ENCODE results near the gene CLCNKA. TPM values are rescaled to one million over a fixed set of nuclear protein-coding genes. Genes with fewer than 3 reads are reported as not detected.

CLCNKA gene
- total and polyA plus RNA-seq, 2 of the 8 experiments (the other 6 are each of a cell fraction or from before 2014, with no cell fraction given): 0.95 to 2.0 TPM

- DNase-seq (ENCODE audit: low read depth in 1 of 2, low spot score in 2 of 2): no peak
- Histone ChIP-seq H2AK5ac (ENCODE audit: low read depth, low read length) (no peak overlapping the region), H3K4me3 (ENCODE audit: extremely low read depth in 1 of 4, insufficient read depth in 2 of 4, low read depth in 3 of 4, low read length in 4 of 4) (no peak overlapping the region), H2BK20ac (ENCODE audit: low read length) (no peak overlapping the region), H3K23me2 (ENCODE audit: low read depth, low read length) (no peaks in the 10 kb centered on the region; the same call in 1 of the 2 replicates), H3K4ac (replicated peaks; ENCODE audit: insufficient read length, low read depth, low read length) (no peak overlapping the region), H3K36me3 (ENCODE audit: control insufficient read depth in 2 of 4, insufficient read depth in 4 of 4, low read length in 3 of 4) (no peaks in the 10 kb centered on the region), H3K9me3 (ENCODE audit: insufficient read depth in 2 of 2, low read depth in 1 of 2, low read length in 1 of 2) (no peaks in the 10 kb centered on the region), H2BK5ac (ENCODE audit: low read depth, low read length) (no peak overlapping the region), H3K18ac (ENCODE audit: extremely low read depth, low read length) (no peak overlapping the region), H3K9ac (replicated peaks in 1 of 4; ENCODE audit: extremely low read depth in 1 of 4, low read depth in 3 of 4, low read length in 3 of 4) (no peak overlapping the region), H3K27ac (ENCODE audit: low read depth, low read length) (no peak overlapping the region), H2AFZ (ENCODE audit: low read length) (no peak overlapping the region), H4K8ac (ENCODE audit: extremely low read depth, insufficient read depth, low read length) (no peak overlapping the region), H2BK120ac (replicated peaks; ENCODE audit: low read depth, low read length) (no peak overlapping the region), H3K14ac (ENCODE audit: insufficient read length) (no peak overlapping the region), H4K20me1 (replicated peaks in 1 of 2; ENCODE audit: control insufficient read depth in 1 of 2, insufficient read depth in 2 of 2, low read length in 2 of 2) (no peaks in the 10 kb centered on the region), H3K23ac (ENCODE audit: insufficient read length) (no peak overlapping the region), H3K79me2 (ENCODE audit: control insufficient read depth in 1 of 2, insufficient read depth in 2 of 2, low read length in 2 of 2) (no peaks in the 10 kb centered on the region), H2BK15ac (ENCODE audit: low read length) (no peak overlapping the region), H3K4me1 (replicated peaks in 1 of 4; ENCODE audit: control insufficient read depth in 3 of 4, insufficient read depth in 4 of 4, low read length in 3 of 4) (peaks cover 5 to 22% (median 14%) of the 10 kb centered on the region in 4 experiments), H3K4me2 (ENCODE audit: insufficient read depth in 1 of 2, low read depth in 2 of 2, low read length in 2 of 2) (no peak overlapping the region), H4K5ac (ENCODE audit: insufficient read length, low read depth, low read length) (no peak overlapping the region), H3K27me3 (replicated peaks in 1 of 4; ENCODE audit: control insufficient read depth in 3 of 4, extremely low read depth in 1 of 4, insufficient read depth in 3 of 4, low read length in 3 of 4) (no peaks in the 10 kb centered on the region; a peak in 1 of 7 replicates), H3K56ac (replicated peaks; ENCODE audit: insufficient read length, low read depth, low read length) (no peak overlapping the region), H2BK12ac (ENCODE audit: low read depth, low read length) (no peak overlapping the region), H4K91ac (replicated peaks; ENCODE audit: insufficient read length, low read length) (no peak overlapping the region), H3K79me1 (ENCODE audit: low read depth, low read length) (no peaks in the 10 kb centered on the region)
- 89% methylated on average over 3 of the region's 3 CpGs; no CpG with 5 or more reads in 1 of the 2 experiments for WGBS, 2 experiments (ENCODE audit: extremely low coverage in 1 of 2, insufficient coverage in 1 of 2, insufficient read length in 1 of 2, insufficient replicate concordance in 2 of 2, low coverage in 1 of 2, low lambda C conversion rate in 2 of 2, missing lambda C conversion rate in 1 of 2)
- ChIA-PET POLR2A (ENCODE audit: partially characterized antibody) (no interaction called here), CTCF (ENCODE audit: partially characterized antibody) (interaction anchor here (0.7 to 8.9 kb wide), 16 partner anchors 9 to 220 kb away, joined by 3 to 74 read pairs (median 10); partner anchors contain the start of genes CLCNKA, CLCNKB, FAM131C and HSPB7)
- TF ChIP-seq ZNF274 (IDR thresholded peaks at IDR 0.05; ENCODE audit: borderline replicate concordance, extremely low read depth, low read length) (no peak), NANOG (IDR thresholded peaks at IDR 0.05; ENCODE audit: insufficient read depth, low read depth, low read length, poor library complexity, severe bottlenecking) (no peak), CHD1 (IDR thresholded peaks at IDR 0.05; ENCODE audit: low read depth, low read length) (no peak), BRCA1 (IDR thresholded peaks at IDR 0.05; ENCODE audit: low read depth, low read length) (no peak), EZH2 (IDR thresholded peaks at IDR 0.05; ENCODE audit: low read depth, low read length, severe bottlenecking) (no peak), RFX5 (IDR thresholded peaks at IDR 0.05; ENCODE audit: borderline replicate concordance, low read depth, low read length) (no peak), YY1 (IDR thresholded peaks at IDR 0.05; ENCODE audit: low read depth, low read length) (no peak)
- FAIRE-seq: no peak
Observed at GRCh38 chr1:16010837-16011236, 11.0 kb upstream of the CLCNKA start.
